ENCODE data around the gene CERK.

CERK gene

GRCh38 chr22:46732041-46732379 lies 6.0 kb downstream of the CERK start:
- no peak for DNase-seq (ENCODE audit: low read depth, low spot score)
- Histone ChIP-seq H3K9me3 (ENCODE audit: control insufficient read depth, insufficient read depth, low read length) (no peaks in the 10 kb centered on the region), H3K36me3 (ENCODE audit: control insufficient read depth, insufficient read depth, low read length) (peaks cover 5% of the 10 kb centered on the region; the same call in 1 of the 2 replicates), H3K27ac (ENCODE audit: low read length) (no peak overlapping the region), H3K4me1 (ENCODE audit: control insufficient read depth, insufficient read depth, low read length) (peaks cover 15% of the 10 kb centered on the region), H3K4me3 (ENCODE audit: low read length) (no peak overlapping the region), H3K27me3 (ENCODE audit: control insufficient read depth, insufficient read depth, low read length) (no peaks in the 10 kb centered on the region)
- no CpG with 5 or more reads among the region's 14 CpGs for WGBS (ENCODE audit: insufficient coverage, insufficient read length)

DNA sequence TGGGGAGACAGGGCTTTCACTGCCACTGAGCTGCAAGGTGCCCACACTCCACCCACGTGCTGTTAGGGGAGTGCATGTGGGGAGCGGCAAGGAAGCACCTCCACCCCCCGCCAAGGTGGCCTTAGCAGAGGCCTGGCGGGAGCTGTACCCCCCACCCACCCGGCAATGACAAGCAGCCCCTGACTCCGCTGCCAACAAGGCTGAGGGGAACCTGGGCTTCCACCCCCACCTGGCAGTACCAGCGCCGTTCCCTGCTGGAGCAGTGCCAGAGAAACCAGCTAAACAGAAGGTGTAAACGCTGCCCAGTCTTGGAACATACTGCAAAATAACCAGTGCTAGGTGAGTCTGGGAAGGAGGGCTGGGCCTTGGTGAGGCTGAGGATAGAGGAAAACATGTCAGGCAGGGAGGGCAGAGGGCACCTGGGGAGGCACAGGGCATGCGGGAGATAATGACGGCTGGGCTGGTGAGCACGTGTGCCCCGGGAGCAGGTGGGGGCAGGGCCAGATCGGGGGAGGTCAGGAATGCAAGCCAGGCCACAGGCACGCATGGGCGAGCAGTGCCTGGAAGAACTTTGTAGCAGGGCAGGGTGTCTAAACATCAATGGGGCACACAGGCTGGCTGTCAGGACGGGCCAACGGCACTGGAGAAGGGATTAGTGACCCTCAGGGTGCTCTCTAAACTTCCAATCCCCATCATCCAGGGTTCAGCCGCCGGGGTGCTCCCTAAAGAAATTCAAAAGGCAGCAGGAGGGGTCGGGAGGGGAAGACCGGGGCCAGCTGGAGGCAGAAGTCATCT lies 6.6 kb downstream of the CERK start:
- Histone ChIP-seq H3K9me3 (ENCODE audit: control insufficient read depth, insufficient read depth, low read length) (no peaks in the 10 kb centered on the region), H3K27ac (ENCODE audit: low read length) (no peak overlapping the region), H3K4me1 (ENCODE audit: control insufficient read depth, insufficient read depth, low read length) (peaks cover 12% of the 10 kb centered on the region), H3K4me3 (ENCODE audit: low read length) (no peak overlapping the region), H3K36me3 (ENCODE audit: control insufficient read depth, insufficient read depth, low read length) (peaks cover 5% of the 10 kb centered on the region; the same call in 1 of the 2 replicates), H3K27me3 (ENCODE audit: control insufficient read depth, insufficient read depth, low read length) (no peaks in the 10 kb centered on the region)
- no peak for DNase-seq (ENCODE audit: low read depth, low spot score)
- WGBS (ENCODE audit: insufficient coverage, insufficient read length): no CpG with 5 or more reads among the region's 22 CpGs

DNA sequence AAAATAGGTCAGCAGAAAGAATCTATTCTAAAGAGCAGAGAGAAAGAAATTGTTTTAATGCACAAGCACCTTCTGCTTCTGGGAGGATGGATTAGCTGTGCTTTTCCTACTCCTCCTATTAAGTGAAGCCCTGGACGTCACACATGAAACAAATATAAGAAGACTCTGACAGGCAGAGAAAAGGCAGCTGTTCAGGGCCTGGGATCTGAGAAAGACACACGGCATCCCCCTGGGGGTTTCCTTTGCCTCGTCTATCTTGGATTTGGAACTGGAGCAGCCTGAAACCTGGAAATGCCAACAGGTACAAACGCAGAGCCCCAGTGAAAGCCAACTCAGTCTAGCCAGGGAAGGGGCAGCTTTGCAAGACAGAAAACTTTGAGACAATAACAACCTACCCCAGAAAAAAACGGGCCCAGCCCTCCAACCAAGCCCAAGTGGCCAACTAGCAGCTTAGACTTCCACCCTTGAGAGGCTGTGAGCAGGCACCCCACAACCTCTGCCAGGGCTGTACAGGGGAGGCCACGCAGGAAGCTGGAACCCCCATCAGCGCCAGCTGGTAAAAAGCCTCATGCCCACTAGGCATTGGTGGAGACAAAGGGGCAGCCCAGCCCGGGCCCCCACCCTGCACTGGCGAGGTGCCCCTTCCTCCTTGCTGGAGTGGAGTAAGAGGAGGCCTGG lies 7.3 kb downstream of the CERK start:
- H3K36me3 ChIP-seq (ENCODE audit: control insufficient read depth, insufficient read depth, low read length): peaks cover 5% of the 10 kb centered on the region; the same call in 1 of the 2 replicates
- no peaks in the 10 kb centered on the region for H3K9me3 ChIP-seq (ENCODE audit: control insufficient read depth, insufficient read depth, low read length)
- no CpG with 5 or more reads among the region's 9 CpGs for WGBS (ENCODE audit: insufficient coverage, insufficient read length)
- H3K4me3 ChIP-seq (ENCODE audit: low read length): no peak overlapping the region
- no peak for DNase-seq (ENCODE audit: low read depth, low spot score)
- H3K27ac ChIP-seq (ENCODE audit: low read length): no peak overlapping the region
- H3K4me1 ChIP-seq (ENCODE audit: control insufficient read depth, insufficient read depth, low read length): peaks cover 8% of the 10 kb centered on the region
- H3K27me3 ChIP-seq (ENCODE audit: control insufficient read depth, insufficient read depth, low read length): no peaks in the 10 kb centered on the region

GRCh38 chr22:46728470-46728869 lies 9.6 kb downstream of the CERK start:
- Histone ChIP-seq H3K27ac (ENCODE audit: low read length) (no peak overlapping the region), H3K36me3 (ENCODE audit: control insufficient read depth, insufficient read depth, low read length) (peaks cover 5% of the 10 kb centered on the region; the same call in 1 of the 2 replicates), H3K4me3 (ENCODE audit: low read length) (no peak overlapping the region; the same call in 1 of the 2 replicates), H3K27me3 (ENCODE audit: control insufficient read depth, insufficient read depth, low read length) (no peaks in the 10 kb centered on the region), H3K4me1 (ENCODE audit: control insufficient read depth, insufficient read depth, low read length) (peaks cover 7% of the 10 kb centered on the region), H3K9me3 (ENCODE audit: control insufficient read depth, insufficient read depth, low read length) (no peaks in the 10 kb centered on the region)
- WGBS (ENCODE audit: insufficient coverage, insufficient read length): no CpG with 5 or more reads among the region's 11 CpGs
- DNase-seq (ENCODE audit: low read depth, low spot score): no peak

GRCh38 chr22:46727813-46728364 lies 10.2 kb downstream of the CERK start:
- H3K27ac ChIP-seq (ENCODE audit: low read length): no peak overlapping the region
- H3K4me1 ChIP-seq (ENCODE audit: control insufficient read depth, insufficient read depth, low read length): peaks cover 7% of the 10 kb centered on the region
- no peak for DNase-seq (ENCODE audit: low read depth, low spot score)
- H3K9me3 ChIP-seq (ENCODE audit: control insufficient read depth, insufficient read depth, low read length): no peaks in the 10 kb centered on the region
- H3K36me3 ChIP-seq (ENCODE audit: control insufficient read depth, insufficient read depth, low read length): peaks cover 5% of the 10 kb centered on the region; the same call in 1 of the 2 replicates
- no peak overlapping the region for H3K4me3 ChIP-seq (ENCODE audit: low read length)
- no peaks in the 10 kb centered on the region for H3K27me3 ChIP-seq (ENCODE audit: control insufficient read depth, insufficient read depth, low read length)
- no CpG with 5 or more reads among the region's 19 CpGs for WGBS (ENCODE audit: insufficient coverage, insufficient read length)

DNA sequence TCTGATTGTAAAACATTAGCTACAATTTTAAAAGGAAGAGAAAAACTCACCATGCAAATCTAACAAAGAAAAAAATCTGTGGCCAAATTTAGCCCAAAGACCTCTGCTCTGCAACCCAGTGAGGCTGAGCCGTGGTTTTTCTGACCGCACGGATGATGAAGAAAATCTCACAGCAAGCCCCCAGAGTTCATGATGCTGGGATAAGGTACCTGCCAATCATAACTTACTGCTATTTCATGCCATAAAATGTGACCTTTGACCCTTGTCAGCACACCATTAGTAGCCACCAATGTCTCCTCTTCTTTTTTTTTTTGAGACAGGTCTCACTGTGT lies 11.1 kb downstream of the CERK start:
- H3K27ac ChIP-seq (ENCODE audit: low read length): no peak overlapping the region
- H3K27me3 ChIP-seq (ENCODE audit: control insufficient read depth, insufficient read depth, low read length): no peaks in the 10 kb centered on the region
- no peak overlapping the region for H3K4me3 ChIP-seq (ENCODE audit: low read length)
- no peaks in the 10 kb centered on the region for H3K9me3 ChIP-seq (ENCODE audit: control insufficient read depth, insufficient read depth, low read length)
- no CpG with 5 or more reads among the region's 3 CpGs for WGBS (ENCODE audit: insufficient coverage, insufficient read length)
- H3K36me3 ChIP-seq (ENCODE audit: control insufficient read depth, insufficient read depth, low read length): peaks cover 5% of the 10 kb centered on the region; the same call in 1 of the 2 replicates
- peaks cover 7% of the 10 kb centered on the region for H3K4me1 ChIP-seq (ENCODE audit: control insufficient read depth, insufficient read depth, low read length)
- no peak for DNase-seq (ENCODE audit: low read depth, low spot score)

DNA sequence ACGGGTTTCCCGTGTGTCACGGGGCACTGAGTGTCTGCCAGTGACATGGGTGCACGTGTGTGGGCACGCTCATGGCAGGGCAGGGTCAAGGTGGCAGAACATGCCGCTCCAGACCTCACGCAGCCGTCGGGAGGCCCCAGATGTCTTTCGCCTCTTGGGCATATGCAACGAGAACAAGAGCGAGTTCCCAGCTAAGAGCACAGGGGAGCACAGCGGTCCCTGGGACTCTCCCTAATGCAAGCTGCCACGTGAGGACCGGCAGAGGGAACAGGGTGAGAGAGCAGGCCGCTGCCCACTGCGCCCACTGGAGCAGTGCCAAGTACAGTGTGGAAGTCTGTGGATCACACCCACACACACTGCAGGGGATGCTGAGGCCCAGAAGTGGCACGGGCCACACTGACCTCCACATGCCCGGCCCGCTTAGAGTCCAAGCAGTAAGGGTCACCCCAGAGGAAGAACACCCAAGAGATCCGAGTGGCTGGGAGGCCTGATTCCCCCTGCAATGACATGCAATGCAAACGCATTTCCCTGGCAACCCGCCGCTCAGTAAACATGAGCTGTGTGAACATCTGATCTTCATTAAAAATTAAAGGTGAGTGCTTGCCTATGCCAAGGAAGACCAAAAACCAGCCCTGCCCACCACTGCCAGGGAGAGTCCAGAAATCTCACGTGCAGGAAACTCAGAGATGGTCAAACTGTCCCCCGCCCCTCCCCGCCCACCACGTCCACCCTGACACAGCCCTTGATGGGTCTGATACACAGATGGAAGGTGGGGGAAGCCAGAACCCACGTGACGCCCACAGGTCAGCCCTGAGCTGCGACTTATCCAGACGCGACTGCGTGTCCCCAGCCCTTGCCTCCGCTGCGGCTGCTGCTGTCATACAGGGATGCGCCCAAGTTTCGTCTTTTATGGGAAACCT lies 11.7 kb downstream of the CERK start:
- Histone ChIP-seq H3K4me1 (ENCODE audit: control insufficient read depth, insufficient read depth, low read length) (peaks cover 3% of the 10 kb centered on the region), H3K4me3 (ENCODE audit: low read length) (no peak overlapping the region), H3K9me3 (ENCODE audit: control insufficient read depth, insufficient read depth, low read length) (no peaks in the 10 kb centered on the region), H3K36me3 (ENCODE audit: control insufficient read depth, insufficient read depth, low read length) (peaks cover 5% of the 10 kb centered on the region; the same call in 1 of the 2 replicates), H3K27ac (ENCODE audit: low read length) (no peak overlapping the region), H3K27me3 (ENCODE audit: control insufficient read depth, insufficient read depth, low read length) (no peaks in the 10 kb centered on the region)
- no peak for DNase-seq (ENCODE audit: low read depth, low spot score)
- no CpG with 5 or more reads among the region's 38 CpGs for WGBS (ENCODE audit: insufficient coverage, insufficient read length)

GRCh38 chr22:46725096-46725495 lies 13.0 kb downstream of the CERK start:
- H3K4me1 ChIP-seq (ENCODE audit: control insufficient read depth, insufficient read depth, low read length): no peaks in the 10 kb centered on the region
- H3K4me3 ChIP-seq (ENCODE audit: low read length): no peak overlapping the region
- H3K9me3 ChIP-seq (ENCODE audit: control insufficient read depth, insufficient read depth, low read length): no peaks in the 10 kb centered on the region
- DNase-seq (ENCODE audit: low read depth, low spot score): no peak
- WGBS (ENCODE audit: insufficient coverage, insufficient read length): no CpG with 5 or more reads among the region's 18 CpGs
- H3K36me3 ChIP-seq (ENCODE audit: control insufficient read depth, insufficient read depth, low read length): peaks cover 5% of the 10 kb centered on the region; the same call in 1 of the 2 replicates
- H3K27ac ChIP-seq (ENCODE audit: low read length): no peak overlapping the region
- no peaks in the 10 kb centered on the region for H3K27me3 ChIP-seq (ENCODE audit: control insufficient read depth, insufficient read depth, low read length)

DNA sequence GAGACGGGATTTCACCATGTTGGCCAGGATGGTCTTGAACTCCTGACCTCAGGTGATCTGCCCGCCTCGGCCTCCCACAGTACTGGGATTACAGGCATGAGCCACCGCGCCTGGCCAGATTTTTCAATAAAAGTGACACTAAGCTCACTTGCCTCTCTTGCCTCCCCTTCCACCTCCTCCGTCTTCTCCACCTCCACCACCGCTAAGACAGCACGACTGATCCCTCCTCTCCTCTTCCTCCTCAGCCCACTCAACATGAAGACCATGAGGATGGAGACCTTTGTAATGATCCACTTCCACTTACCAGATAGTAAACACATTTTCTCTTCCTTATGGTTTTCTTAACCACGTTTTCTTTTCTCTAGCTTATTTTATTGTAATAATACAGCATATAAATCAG lies 14.2 kb downstream of the CERK start:
- Histone ChIP-seq H3K4me3 (ENCODE audit: low read length) (no peak overlapping the region), H3K36me3 (ENCODE audit: control insufficient read depth, insufficient read depth, low read length) (peaks cover 8% of the 10 kb centered on the region; the same call in 1 of the 2 replicates), H3K27ac (ENCODE audit: low read length) (no peak overlapping the region), H3K27me3 (ENCODE audit: control insufficient read depth, insufficient read depth, low read length) (no peaks in the 10 kb centered on the region), H3K9me3 (ENCODE audit: control insufficient read depth, insufficient read depth, low read length) (no peaks in the 10 kb centered on the region), H3K4me1 (ENCODE audit: control insufficient read depth, insufficient read depth, low read length) (no peaks in the 10 kb centered on the region)
- WGBS (ENCODE audit: insufficient coverage, insufficient read length): no CpG with 5 or more reads among the region's 9 CpGs
- DNase-seq (ENCODE audit: low read depth, low spot score): no peak

Measured in iPS DF 6.9 (cell line).